NCI-H1105 treated with DMSO at 0.1 percent for 48 hours (cell line): Measurements from ENCODE around the gene ZNF169.
"Not testable (repeated sequence)": the region's sequence is repeated elsewhere in the genome, so short reads cannot be mapped to it uniquely, and the experiment has no call there.

Experiments
- DNase-seq: peaks from one replicate; lab custom pipeline; 2025; lab: John Stamatoyannopoulos, UW

Gene ZNF169

DNA sequence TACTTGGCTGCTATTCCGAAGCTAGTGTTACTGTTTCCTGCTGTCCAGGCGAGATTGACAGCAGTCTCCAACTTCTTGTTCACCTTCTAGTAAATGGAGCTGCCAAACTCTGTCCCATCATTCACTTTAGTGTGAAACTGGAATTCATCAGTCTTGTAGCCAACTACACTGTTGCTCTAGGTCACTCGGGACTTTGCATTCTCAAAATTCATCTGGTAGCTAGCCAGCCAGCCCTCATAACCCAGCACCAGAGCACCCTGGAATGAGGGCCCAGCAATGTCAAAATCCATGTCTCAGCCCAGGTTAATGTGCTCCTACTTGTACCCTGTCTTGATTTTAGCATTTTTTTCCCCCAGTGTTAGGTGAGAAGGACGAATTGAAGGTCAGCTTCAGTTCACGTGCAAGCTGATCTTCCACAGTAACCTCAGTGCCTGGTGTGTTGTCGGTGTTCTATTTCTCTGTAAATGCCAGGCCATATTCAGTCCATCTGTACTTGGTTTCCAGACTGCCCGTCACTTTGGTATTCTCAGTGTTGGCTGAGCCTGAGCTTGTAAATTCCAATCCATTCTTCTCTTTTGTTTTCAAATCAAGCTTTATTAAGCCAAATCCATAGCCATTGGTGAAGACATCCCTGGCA, 28.9 kb downstream of the ZNF169 start:
- DNase-seq: no peak

DNA sequence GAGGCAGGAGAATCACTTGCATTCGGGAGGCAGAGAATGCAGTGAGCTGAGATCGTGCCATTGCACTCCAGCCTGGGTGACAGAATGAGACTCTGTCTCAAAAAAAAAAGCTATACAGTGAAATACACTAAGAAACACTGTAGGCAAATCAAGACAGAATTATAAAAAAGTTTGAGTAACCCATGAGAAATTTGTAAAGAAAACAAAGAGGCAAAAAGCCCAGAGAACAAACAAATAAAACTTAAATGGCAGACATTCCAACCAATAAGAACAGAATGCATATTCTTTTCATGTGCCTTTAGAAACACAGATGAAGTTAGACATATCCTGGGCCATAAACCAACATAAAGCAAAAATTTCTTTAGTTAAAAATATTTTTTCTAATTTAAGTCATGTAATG, 30.6 kb downstream of the ZNF169 start:
- no peak for DNase-seq

- no peak for DNase-seq
Measured at GRCh38 chr9:94298949-94299599, 40.0 kb downstream of the ZNF169 start.

GRCh38 chr9:94300470-94301301, 41.6 kb downstream of the ZNF169 start:
- no peak for DNase-seq

DNA sequence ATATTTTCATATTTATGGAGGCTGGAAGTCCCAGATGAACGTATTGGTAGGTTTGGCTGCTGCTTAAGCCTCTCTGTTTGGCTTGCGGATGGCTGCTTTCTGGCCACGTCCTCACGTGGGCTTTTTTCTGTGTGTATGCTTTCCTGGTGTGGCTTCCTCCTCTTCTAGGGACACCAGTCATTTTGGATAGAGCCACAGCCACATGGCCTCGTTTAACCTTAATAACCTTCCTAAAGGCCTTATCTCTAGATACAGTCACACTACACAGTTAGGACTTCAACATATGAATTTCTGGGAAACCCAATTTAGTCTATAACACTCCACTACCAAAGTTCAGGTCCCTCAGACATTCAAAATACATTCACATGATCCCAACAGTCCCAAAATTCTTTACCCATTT, 42.5 kb downstream of the ZNF169 start:
- DNase-seq: no peak

DNA sequence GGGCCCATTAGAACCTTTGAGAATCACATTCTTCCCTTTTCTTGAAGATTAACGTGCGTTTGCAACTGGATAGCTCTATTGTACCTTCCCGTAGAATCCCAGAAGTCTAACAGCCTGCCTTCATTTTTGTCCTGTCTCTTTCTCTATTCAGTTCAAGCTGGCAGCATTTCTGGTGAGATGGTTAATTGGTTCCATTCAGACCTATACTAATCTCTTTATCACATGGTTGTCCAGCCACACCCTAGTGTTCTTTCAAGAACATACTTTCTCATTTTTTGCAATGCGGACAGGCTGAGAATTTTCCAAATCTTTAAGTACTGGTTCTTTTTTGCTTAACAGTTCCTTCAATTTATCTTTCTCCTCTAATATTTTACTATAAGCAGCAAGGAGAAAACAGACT, 43.3 kb downstream of the ZNF169 start:
- no peak for DNase-seq

DNA sequence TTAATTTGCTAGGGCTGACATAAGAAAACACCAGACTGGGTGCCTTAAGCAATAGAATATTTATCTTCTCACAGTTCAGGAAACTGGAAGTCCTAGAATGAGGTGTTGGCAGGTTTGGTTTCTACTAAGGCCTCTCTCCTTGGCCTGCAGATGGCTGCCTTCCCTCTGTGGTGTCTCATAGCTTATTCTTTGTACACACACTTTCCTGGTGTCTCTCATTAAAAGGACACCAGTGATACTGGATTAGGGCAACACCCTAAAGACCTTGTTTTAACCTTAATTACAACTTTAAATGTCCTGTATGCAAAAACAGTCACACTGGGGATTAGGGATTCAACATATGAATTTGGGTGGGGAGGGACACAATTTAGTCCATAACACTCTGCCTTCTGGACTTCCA, 44.2 kb downstream of the ZNF169 start:
- no peak for DNase-seq

DNA sequence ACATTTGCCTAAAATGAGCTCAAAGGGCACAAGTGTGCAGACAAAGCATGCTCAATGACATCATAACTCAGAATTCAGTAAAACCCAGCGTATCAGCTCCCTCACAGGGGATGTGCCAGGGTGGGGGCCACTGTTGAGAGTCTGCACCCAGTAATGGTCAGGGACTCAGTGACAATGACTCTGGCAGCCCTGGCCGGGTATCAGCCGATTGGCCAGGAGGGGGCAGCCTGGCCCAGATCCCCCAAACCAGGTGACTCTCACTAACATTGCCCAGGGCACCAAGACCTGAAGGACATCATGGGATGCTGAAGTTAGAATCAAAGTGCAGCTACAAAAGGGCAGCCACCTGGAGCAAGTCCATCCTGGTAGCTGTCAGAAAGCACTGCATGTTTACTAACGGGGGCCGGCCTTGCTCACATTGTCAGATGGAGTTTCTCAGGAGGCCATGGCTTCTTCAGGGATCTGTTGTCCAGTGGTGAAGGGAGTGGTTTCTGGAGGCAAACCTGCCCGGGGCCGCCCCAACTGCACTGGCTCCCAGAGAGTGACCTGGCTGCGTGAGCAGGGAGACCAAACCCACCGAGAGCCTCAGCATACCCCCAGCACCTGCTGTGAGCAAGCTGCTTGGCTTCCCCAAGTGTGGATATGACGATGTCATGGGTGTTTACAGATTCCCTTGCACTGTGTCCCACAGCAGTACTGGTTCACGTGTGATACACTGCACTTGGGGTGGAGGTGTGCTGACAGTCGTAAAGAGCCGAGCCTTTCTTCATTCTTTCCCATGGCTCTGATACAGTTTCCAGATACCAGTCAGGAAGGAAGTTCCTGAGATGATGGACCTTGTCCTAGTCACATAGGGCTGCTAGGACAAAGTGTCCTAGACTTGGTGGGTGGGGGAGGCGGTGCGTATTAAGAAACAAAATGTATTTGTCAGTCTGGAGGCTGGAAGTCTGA, 56.2 kb downstream of the ZNF169 start:
- DNase-seq: not testable (repeated sequence)

DNA sequence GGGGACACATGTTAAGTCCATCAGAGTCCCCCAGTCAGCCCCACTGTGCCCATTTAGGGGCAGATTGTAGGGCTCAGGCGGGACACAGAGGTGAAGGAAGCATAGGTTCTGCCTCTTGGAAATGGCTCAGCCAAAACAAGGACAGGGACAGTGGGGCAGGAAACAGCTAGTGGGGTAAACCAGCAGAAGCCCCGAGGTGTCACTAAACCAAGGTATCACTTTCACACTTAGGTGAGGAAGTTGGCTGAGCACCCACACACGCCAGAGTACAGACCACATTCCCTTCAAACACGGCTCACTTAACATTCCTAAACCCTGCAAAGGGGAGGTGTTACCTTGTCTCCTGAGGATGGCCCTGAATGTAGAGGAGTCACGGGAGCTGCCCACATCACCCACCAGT, 57.1 kb downstream of the ZNF169 start:
- DNase-seq: not testable (repeated sequence)

GRCh38 chr9:94317949-94318657, 59.0 kb downstream of the ZNF169 start:
- not testable (repeated sequence) for DNase-seq

DNA sequence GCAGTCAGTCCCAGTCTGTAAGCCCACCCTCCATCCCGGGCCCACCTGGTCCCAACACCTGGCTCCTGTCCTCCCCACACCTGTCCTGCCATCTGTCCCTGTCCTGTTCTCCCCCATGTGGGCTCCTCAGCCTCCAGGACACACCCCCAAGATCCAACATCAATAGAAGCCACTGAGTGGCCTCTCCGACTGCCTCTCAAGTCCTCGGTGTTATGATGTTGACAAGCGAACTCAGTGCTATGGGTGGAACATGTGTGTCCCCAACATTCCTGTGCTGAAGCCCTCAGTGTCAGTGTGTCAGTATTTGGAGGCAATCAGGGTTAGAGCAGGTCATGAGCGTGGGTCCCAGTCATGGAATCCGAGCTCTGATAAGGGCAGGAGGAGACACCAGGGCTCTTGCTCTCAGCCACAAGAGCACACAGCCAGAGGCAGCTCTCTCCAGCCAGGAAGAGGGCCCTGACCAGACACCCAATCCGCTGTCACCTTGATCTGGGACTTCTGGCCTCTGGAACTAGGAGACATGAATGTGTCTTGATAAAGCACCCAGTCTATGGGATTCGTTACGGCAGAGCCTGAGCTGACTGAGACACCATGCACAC, 63.3 kb downstream of the ZNF169 start:
- not testable (repeated sequence) for DNase-seq

- DNase-seq: not testable (repeated sequence)
Measured at GRCh38 chr9:94323153-94323798, 64.2 kb downstream of the ZNF169 start.

- DNase-seq: not testable (repeated sequence)
Measured at GRCh38 chr9:94325583-94325982, 66.5 kb downstream of the ZNF169 start.

DNA sequence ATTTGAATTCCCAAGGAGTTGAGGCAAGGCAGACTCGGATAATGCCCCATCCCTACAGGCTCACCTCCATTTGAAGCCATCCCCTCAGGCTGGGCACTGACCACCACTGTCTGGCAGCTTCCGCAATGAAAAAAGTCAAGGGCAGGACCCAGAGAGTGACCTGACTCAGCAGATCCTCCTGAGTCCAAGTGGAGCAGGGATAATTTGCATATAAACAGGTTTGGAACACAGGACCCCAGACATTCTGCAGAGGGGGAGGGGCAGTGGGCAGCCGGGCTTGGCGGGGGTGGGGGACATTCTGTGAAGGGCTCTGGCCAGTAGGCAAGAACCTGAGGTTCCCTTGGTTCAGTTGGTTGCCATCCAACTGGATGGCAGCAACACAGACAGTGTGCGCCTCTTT, 69.4 kb downstream of the ZNF169 start, which contains the start of gene NUTM2F:
Gene NUTM2F (minus strand): TSS at position 101 of the 400 bp plus-strand sequence. CDS start 21 bp downstream, at position 80.
- not testable (repeated sequence) for DNase-seq

DNA sequence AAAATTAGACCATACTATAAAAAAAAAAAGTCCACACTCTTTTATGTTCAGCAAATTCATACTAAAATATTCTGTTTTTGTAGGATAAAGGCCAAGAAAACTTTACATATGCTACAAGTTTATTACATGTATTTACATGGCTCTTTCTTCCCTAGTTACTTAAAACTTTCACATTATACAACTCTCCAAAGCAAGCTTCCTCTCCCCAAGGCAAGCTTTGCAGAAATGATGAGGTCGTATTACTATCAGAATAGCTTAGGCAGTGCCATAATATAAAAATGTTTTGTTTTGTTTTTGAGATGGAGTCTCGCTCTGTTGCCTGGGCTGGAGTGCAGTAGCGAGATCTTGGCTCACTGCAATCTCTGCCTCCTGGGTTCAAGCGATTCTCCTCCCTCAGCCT, 77.3 kb downstream of the ZNF169 start:
- not testable (repeated sequence) for DNase-seq

DNA sequence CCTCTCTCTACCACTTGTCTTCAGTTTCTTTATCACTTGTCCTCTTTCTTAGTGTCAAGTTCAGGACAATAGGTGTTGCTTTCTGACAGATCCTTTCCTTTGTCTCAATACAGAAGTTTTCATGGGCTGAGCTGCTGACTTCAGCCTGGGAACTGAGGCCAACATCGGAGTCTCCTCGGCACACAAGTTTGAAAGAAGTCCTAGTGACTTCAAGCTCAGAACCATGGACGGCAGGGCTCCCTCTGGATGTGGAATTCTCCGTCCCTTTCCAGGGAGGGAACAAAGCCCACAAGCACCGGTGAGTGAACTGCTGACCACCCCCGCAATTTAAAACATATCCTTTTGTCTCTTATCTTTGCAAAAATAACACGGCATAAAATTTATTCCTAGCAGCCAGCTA, 79.6 kb downstream of the ZNF169 start:
- DNase-seq: not testable (repeated sequence)

DNA sequence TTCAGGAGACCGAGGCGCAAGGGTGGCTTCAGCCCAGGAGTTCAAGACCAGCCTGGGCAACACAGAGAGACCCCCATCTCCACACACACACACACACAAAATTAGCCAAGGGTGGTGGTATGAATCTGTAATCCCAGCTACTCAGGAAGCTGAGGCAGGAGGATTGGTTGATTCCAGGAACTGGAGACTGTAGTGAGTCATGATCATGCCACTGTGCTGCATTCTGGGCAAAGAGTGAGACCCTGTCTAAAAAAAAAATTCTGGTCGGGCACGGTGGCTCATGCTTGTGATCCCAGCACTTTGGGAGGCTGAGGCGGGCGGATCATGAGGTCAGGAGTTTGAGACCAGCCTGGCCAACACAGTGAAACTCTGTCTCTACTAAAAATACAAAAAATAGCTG, 80.6 kb downstream of the ZNF169 start:
- DNase-seq: not testable (repeated sequence)

DNA sequence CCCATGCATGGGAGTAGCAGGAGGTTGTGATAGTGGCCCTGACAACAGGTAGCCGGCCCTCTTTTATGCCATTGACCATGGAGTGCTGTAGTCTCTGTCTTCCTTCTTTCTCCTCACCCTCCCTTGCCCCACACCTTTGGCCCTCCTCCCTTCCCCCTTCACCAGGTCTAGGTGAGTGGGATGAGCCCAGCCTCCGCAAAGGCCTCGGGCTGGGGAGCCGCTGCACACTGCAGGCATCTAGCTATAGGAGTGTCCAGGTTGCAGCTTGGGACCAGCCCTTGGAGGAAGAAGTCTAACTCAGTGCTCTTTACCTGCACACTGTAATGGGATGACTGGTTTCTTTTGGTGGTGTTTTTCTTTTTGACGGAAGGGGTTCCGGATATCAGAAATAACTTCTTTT, 81.7 kb downstream of the ZNF169 start:
- DNase-seq: not testable (repeated sequence)

DNA sequence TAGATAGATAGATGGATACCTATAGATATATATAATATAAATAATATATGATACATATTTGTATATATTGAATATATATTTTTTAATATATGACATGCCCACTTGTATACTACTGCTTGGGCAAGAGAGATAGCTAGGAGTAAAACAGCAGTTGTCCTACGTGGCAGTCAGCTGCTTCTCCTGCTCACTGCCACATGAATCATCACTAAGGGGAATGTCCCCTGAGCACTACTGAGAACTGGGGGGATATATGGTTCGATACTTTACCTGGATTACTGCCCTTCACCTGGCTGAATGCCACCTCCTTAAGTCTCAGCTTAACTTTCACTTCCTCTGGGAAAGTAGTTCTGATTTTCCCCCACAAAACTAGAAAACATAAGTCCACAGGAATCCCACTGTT, 82.6 kb downstream of the ZNF169 start:
- DNase-seq: not testable (repeated sequence)

DNA sequence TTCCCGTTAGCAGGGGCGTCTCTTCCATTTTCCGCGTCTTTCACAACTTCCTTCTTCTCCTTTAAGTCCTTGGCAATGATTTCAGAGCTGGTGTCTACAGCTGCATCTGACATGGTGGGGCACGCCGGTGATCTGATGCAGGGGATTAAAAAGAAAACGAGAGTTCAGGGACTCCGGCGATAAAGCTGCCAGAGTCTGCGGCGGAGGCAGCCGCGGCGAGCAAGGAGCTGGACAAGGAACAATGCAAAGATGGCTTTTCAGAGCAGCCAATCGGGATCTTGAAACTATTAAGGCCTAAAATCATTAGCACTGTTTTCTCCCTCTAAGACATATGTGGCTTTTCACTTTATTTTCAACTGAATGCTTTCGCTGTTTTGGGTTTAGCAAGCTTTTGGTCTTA, 88.4 kb downstream of the ZNF169 start:
- not testable (repeated sequence) for DNase-seq
